ENCODE results near the gene APOA4. TPM values are rescaled to one million over a fixed set of nuclear protein-coding genes. Genes with fewer than 3 reads are reported as not detected.
A peak's percentile ranks its signal among the peaks of the same experiment; 100 is the strongest.

Gene APOA4
- total and polyA plus RNA-seq, 2 donors (not counting 1 experiment from before 2014, with no cell fraction given), result not detected

DNA sequence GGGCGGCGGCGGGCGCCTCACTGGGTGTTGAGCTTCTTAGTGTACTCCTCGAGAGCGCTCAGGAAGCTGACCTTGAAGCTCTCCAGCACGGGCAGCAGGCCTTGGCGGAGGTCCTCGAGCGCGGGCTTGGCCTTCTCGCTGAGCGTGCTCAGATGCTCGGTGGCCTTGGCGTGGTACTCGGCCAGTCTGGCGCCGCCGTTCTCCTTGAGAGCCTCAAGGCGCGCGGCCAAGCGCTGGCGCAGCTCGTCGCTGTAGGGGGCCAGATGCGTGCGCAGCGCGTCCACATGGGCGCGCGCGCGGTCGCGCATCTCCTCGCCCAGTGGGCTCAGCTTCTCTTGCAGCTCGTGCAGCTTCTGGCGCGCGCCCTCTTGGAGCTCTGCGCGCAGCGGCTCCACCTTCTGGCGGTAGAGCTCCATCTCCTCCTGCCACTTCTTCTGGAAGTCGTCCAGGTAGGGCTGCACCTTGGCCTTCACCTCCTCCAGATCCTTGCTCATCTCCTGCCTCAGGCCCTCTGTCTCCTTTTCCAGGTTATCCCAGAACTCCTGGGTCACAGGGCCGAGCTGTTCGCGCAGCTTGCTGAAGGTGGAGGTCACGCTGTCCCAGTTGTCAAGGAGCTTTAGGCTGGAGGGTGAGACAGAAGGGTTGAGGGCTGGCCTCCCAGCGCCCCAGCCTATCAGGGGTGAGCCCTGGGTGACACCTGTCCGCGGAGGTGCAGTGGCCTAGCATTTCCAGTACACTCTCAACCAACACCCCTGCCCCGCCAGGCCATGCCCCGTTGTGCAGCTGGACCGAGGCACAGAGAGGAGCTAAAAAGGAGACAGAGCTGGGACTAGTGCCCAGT lies 12.9 kb upstream of the APOA4 start:
- ATAC-seq (ENCODE audit: low read depth) (peak; percentile 91), DNase-seq (peak; percentile 84)
- Histone ChIP-seq H3K79me2 (ENCODE audit: control insufficient read depth, insufficient read depth, low read length) (no peaks in the 10 kb centered on the region), H3K9me3 (ENCODE audit: control extremely low read depth in 1 of 3, control insufficient read depth in 2 of 3, insufficient read depth in 1 of 3, low read length in 2 of 3) (no peaks in the 10 kb centered on the region), H2AFZ (ENCODE audit: insufficient read depth, low read depth, low read length, poor library complexity, severe bottlenecking) (peak overlapping the region; percentile 64), H3K27ac (ENCODE audit: low read length in 2 of 2) (no peak overlapping the region), H3K4me3 (ENCODE audit: control extremely low read depth in 1 of 5, extremely low read depth in 1 of 5, insufficient read depth in 1 of 5, low read depth in 2 of 5, low read length in 4 of 5) (peak overlapping the region in 4 of 5 experiments; percentile 38 to 61 (median 46)), H3K9ac (ENCODE audit: low read length) (peak overlapping the region; percentile 53), H3K36me3 (replicated peaks in 1 of 2; ENCODE audit: control extremely low read depth in 1 of 2, control insufficient read depth in 1 of 2, extremely low read depth in 1 of 2, insufficient read depth in 2 of 2, low read length in 1 of 2) (no peaks in the 10 kb centered on the region), H3K27me3 (replicated peaks in 1 of 4; ENCODE audit: control extremely low read depth in 1 of 4, control insufficient read depth in 3 of 4, insufficient read depth in 4 of 4, low read length in 3 of 4) (peaks cover 0 to 4% (median 0%) of the 10 kb centered on the region in 4 experiments), H4K20me1 (ENCODE audit: control insufficient read depth, insufficient read depth, low read length, poor library complexity, severe bottlenecking) (no peaks in the 10 kb centered on the region), H3K4me1 (ENCODE audit: control insufficient read depth in 2 of 2, insufficient read depth in 2 of 2, low read length in 2 of 2) (peaks cover 7 to 14% of the 10 kb centered on the region in 2 donors), H3K4me2 (replicated peaks; ENCODE audit: low read depth, low read length, poor library complexity, severe bottlenecking) (peak overlapping the region; percentile 78)
- Mint-ChIP-seq H3K9me3 (ENCODE audit: insufficient read depth) (no peaks in the 10 kb centered on the region), H3K27ac (no peak overlapping the region), H3K4me1 (peaks cover 16% of the 10 kb centered on the region), H3K4me3 (peak overlapping the region; percentile 83), H3K27me3 (peaks cover 4% of the 10 kb centered on the region)
- ChIA-PET CTCF (interaction anchor here (0.5 to 3.1 kb wide), 18 partner anchors 17 to 465 kb away, joined by 3 to 45 read pairs (median 4); partner anchors contain the start of genes APOA5, BUD13 and ZPR1), POLR2A (interaction anchor here (0.5 to 0.8 kb wide), 3 partner anchors 53 to 308 kb away, joined by 3 to 4 read pairs (median 4); partner anchors contain the start of gene BUD13)
- WGBS (ENCODE audit: insufficient coverage), result 7% methylated on average over 52 of the region's 57 CpGs
- intact Hi-C loops (cut with micrococcal nuclease), result loop anchor here (1.0 kb wide), 1 partner anchor 45 kb away; the partner anchor contains the start of gene APOA5
- no peak for TF ChIP-seq EZH2 (IDR thresholded peaks at IDR 0.05; ENCODE audit: borderline replicate concordance, insufficient read depth, low read depth, low read length, poor library complexity, severe bottlenecking)
- TF ChIP-seq, protein P1, sequence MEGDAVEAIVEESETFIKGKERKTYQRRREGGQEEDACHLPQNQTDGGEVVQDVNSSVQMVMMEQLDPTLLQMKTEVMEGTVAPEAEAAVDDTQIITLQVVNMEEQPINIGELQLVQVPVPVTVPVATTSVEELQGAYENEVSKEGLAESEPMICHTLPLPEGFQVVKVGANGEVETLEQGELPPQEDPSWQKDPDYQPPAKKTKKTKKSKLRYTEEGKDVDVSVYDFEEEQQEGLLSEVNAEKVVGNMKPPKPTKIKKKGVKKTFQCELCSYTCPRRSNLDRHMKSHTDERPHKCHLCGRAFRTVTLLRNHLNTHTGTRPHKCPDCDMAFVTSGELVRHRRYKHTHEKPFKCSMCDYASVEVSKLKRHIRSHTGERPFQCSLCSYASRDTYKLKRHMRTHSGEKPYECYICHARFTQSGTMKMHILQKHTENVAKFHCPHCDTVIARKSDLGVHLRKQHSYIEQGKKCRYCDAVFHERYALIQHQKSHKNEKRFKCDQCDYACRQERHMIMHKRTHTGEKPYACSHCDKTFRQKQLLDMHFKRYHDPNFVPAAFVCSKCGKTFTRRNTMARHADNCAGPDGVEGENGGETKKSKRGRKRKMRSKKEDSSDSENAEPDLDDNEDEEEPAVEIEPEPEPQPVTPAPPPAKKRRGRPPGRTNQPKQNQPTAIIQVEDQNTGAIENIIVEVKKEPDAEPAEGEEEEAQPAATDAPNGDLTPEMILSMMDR (IDR thresholded peaks at IDR 0.05), result peak; percentile 44
